GM12872 (cell line): ENCODE results near the gene HMG20A.

ENCODE experiments used
- TF ChIP-seq, protein P1 (sequence below): IDR thresholded peaks from 3 replicates; pipeline ENCODE4 v1.5.1; 2011; ENCODE audit warnings: low read depth, mild to moderate bottlenecking, low read length, moderate library complexity; ENCODE audit not compliant: insufficient read depth

Gene HMG20A

DNA sequence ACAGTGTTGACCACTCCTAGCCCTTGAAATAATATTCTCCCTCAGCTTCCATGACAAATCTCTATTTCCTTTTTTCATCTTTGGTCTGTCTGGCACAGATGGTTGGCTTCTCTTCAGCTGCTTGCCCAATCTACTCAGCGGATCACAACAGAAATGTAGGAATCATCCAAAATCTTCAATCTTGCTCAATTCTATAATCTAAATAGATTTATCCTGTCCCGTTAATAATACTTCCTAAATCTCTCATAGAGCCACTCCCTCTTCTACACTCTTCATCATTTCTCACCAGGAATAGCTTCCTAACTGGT lies 4.6 kb upstream of the HMG20A start:
- TF ChIP-seq, protein P1, sequence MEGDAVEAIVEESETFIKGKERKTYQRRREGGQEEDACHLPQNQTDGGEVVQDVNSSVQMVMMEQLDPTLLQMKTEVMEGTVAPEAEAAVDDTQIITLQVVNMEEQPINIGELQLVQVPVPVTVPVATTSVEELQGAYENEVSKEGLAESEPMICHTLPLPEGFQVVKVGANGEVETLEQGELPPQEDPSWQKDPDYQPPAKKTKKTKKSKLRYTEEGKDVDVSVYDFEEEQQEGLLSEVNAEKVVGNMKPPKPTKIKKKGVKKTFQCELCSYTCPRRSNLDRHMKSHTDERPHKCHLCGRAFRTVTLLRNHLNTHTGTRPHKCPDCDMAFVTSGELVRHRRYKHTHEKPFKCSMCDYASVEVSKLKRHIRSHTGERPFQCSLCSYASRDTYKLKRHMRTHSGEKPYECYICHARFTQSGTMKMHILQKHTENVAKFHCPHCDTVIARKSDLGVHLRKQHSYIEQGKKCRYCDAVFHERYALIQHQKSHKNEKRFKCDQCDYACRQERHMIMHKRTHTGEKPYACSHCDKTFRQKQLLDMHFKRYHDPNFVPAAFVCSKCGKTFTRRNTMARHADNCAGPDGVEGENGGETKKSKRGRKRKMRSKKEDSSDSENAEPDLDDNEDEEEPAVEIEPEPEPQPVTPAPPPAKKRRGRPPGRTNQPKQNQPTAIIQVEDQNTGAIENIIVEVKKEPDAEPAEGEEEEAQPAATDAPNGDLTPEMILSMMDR = no peak

DNA sequence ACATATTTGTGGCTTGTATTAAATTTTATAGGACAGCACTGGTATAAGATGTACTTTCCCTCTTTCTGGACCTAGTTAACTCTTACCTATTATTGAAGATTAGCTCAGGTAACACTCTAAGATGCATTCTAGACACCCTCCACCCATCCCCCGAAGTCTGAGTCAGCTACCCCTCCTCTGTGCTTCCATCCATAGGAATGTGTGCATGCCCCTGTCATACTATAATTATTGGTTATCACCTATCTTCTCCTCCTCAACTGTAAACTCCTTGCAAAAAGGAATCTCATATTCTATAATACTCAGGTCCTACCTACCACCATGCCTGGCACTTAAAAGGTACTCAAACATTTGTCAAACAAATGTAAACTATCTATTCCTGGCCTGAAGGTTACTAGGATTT lies 3.7 kb upstream of the HMG20A start:
- TF ChIP-seq, protein P1 = no peak

DNA sequence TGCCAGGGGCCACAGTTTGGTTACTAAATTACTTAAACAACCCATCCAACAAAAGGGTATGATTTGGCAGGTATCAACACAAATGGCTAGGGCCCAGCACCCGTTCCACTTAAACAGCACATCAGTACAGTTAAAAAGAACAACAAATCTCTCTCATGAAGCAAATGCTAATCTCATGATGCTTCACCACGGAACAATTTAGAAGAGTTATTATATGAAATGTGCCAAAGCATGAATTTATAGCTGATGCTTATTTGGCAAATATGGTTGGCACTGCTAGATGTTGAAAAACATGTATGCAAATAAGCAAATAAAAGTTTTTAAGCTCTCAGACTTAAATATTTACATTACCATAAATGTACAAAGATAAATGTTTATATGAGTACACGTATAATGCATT lies 3.1 kb upstream of the HMG20A start:
- TF ChIP-seq, protein P1 = no peak

DNA sequence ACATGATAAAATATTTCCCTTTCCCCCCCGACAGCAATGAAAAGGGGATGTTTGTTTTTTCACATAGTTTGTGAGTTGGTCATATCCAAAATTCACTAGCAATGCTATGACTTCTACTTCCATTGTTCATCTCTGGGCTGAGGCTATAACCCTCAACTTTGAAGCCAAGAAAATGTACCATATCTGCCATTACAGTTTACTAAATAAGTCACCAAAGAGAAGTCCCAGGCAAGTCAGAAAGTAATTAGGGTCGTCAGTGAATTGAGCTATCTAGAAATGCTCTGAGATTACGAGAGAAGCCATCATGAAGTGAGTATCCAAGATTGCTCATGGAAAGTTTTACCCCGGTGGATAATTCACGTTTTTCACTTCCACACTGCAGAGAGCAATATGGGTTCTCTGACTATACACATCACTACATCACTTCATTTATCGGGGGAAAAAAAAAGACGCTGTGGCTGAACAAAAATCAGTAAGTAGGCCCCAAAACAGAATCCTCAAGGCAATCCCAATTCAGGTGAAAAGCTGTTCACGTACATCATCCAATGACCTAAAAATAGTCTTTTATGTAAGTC lies 2.2 kb upstream of the HMG20A start:
- TF ChIP-seq, protein P1 = no peak

DNA sequence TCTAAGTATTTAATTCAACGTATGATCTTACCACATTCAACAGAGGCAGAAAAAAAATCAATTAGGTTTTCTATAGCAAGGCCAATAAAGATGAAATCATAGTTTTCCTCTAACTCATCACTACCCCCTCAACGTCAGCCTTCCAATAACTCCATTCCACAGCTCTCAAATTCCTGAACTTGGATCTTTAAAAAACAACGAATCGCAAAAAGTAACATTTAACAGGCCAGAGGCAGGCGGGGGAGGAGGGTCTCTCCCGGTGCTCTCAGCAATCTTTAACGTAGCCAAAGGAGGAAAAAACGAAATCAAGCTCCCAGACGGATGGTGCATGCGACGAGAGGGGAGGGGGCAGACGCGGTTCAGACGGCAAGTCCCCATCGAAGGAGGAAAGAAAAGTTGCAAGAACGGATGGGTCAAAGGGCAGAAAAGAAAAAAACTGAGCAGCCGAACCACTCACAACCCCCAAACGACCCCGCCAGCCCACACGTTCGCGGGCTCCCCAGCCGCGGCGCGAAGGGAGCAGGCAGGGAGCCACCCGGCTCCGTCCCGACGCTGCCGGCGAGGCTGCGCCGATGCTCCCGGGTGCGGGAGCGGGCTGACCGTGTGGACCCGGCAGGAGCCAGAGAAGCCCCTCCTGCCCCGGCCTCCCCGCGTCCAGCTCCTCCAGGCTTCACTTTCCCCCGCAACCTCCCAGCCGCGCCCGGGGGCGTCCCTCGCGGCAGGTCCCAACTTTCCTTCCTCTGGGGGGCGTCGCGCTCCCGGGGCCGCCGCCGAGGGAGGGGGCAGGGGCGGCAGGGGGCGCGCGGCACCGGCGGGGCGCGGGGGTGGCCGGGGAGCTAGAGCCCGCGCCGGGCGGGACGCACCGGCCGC lies 1.5 kb upstream of the HMG20A start:
- TF ChIP-seq, protein P1 = peak; percentile 28; the same call in 1 of the 3 replicates

DNA sequence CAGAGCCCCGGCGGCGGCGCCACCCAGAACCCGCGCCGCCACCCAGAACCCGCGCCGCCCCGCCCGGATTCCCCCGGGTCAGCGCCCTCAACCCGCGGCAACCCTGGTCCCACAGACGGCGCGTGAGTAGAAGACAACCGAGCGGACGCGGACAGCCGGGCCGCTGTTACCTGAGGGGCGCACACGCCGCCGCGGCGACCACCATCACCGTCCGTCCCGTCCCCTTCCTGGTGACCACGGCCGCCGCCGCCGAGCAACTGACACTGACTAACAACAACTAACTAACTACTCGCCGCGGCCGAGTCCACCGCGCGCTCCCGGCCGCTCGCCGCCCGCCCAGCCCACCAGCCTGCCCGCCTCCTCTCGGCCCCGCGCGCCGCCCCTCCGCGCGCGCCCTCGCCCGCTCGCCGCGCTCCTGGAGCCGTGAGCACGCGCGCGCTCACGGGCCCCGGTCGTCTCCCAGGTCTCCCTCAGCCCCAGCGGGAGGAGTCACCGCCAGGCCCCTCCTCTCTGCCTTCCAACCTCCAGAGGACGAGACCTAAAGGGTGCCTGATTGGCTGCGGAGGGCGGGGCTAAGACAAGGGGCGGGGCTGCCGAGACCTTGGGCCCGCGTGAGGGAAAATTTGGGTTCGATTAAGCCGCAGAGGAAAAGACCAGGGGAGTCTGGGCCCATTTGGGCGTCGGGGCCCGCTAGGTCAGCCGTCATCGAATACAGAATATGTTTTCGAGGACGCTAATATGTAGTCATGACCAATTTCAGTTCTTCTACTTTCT lies 665 bp upstream of the HMG20A start, which contains the start of gene PEAK1:
TSS of gene PEAK1 (minus strand) at position 269 of the 774 bp plus-strand sequence. CDS start 238,178 bp downstream, outside the sequence.
- TF ChIP-seq, protein P1 = no peak

DNA sequence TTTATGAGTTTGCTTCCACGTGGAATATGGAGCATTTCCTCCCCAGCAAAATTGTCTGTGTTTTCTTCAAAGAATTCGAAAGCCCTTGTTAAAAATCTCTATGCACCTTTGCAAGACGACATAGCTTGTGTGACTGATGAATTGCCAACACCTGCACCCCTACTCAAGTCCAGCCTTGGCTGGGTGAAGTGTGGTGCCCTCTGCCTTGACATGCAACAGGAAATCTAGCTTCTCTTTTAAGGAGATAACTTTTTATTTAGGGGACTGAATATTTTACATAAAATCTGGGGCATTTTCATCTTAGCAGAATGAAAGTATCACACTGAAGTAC lies 647 bp downstream of the HMG20A start:
- TF ChIP-seq, protein P1 = no peak
